ENCODE data around the gene GNAZ. TPM values are rescaled to one million over a fixed set of nuclear protein-coding genes. Genes with fewer than 3 reads are reported as not detected.

GNAZ gene
- total RNA-seq, 1 donor from 2014 or later = 13.7 TPM

- no peak overlapping the region for H3K27ac ChIP-seq
Observed at GRCh38 chr22:23124611-23125511, 54.5 kb downstream of the GNAZ start.

DNA sequence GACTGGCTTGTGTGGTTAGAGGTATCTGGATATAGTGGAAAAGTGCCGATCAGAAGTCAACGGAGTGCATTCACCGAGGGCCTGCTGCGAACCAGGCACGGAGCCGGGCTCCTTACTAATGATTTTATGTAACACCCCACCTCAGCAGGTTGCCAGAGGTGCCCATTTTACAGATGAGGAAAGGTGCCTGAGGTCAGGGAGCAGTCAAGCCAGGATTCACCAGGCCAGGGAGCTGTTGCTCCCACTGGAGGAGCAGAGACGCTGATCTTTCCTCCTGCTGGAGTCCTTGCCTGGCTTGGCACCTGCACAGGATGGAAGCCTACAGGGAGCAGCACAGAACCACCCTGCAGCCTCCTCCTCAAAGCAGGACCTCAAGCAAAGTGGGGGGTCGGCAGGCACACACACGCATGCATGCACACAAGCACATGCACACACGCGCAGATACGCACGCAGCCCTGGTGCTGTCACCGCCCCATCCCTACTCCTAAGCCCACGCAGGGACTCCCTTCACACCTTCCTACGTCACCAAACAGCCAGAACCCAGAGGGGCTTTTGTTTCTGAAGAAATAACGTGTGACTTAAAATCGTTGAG is 55.3 kb downstream of the GNAZ start:
- H3K9me3 ChIP-seq = no peaks in the 10 kb centered on the region
- no peak overlapping the region for H3K27ac ChIP-seq
- intact Hi-C loops (cut with DNase I) = loop anchor here (5.0 kb wide), 1 partner anchor 278 kb away; no protein-coding TSS in a partner anchor
- no peak for DNase-seq (ENCODE audit: low spot score in 2 of 2)
- no peak overlapping the region for H3K4me3 ChIP-seq
- no peaks in the 10 kb centered on the region for H3K27me3 ChIP-seq
- no peaks in the 10 kb centered on the region for H3K36me3 ChIP-seq
- TF ChIP-seq CTCF (IDR thresholded peaks at IDR 0.05) = no peak
- H3K4me1 ChIP-seq = no peaks in the 10 kb centered on the region

More at GRCh38 chr22:23124611-23125511, 54.5 kb downstream of the GNAZ start:
- Histone ChIP-seq H3K4me1 (no peaks in the 10 kb centered on the region), H3K36me3 (no peaks in the 10 kb centered on the region), H3K9me3 (no peaks in the 10 kb centered on the region), H3K4me3 (no peak overlapping the region), H3K27me3 (no peaks in the 10 kb centered on the region)
- intact Hi-C loops (cut with DNase I) = loop anchor here (5.0 kb wide), 1 partner anchor 278 kb away; no protein-coding TSS in a partner anchor
- TF ChIP-seq CTCF (IDR thresholded peaks at IDR 0.05) = no peak
- no peak for DNase-seq (ENCODE audit: low spot score in 2 of 2)

DNA sequence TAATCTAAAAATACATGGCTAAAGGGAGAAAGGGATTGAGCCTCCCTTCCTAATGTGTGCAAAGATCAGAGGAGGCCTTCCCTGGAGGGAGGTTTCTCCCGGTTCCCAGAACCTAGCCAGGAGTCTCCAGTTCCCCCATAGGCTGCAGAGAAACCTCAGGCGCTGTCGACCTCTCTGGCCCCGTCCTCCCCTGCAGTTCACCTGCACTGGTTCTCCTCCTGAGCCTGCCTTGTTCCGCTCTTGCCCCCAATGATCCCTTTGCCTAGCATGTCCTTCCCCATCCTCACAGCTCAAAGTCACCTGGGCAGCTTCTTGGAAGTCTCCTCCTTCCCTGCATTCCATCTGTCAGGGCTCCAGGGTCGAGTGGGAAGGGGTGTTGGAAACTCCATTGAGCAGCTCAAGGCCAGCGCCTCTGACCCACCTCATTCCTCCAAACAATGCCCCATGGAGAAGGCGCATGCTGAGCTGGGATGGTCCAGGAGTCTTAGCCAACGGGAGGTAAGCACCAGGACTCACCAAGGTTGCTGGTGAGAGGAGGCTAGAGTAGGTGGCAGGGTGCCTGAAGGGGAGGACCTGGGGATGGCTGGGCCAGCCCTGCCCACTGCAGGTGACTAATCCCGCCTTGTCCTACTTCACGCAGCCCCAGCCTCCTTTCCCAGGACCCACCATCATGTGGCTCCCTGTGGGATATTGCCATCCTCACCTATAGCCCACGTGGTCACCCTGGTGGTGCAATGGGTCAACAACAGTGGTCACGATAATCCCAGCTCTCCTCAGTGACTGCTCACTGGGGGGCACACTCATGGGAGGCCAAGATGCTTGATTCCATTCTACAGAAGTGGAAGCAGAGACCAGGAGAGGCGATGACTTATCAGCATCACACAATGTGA is 56.1 kb downstream of the GNAZ start:
- no peaks in the 10 kb centered on the region for H3K4me1 ChIP-seq
- TF ChIP-seq CTCF (IDR thresholded peaks at IDR 0.05) = no peak
- no peaks in the 10 kb centered on the region for H3K9me3 ChIP-seq
- DNase-seq (ENCODE audit: low spot score in 2 of 2) = no peak
- no peaks in the 10 kb centered on the region for H3K36me3 ChIP-seq
- no peaks in the 10 kb centered on the region for H3K27me3 ChIP-seq
- intact Hi-C loops (cut with DNase I) = loop anchor here (5.0 kb wide), 1 partner anchor 279 kb away; no protein-coding TSS in a partner anchor
- no peak overlapping the region for H3K4me3 ChIP-seq
- H3K27ac ChIP-seq = no peak overlapping the region

GRCh38 chr22:23127055-23127756 is 56.9 kb downstream of the GNAZ start:
- H3K27me3 ChIP-seq = no peaks in the 10 kb centered on the region
- intact Hi-C loops (cut with DNase I) = loop anchor here (5.0 kb wide), 1 partner anchor 280 kb away; no protein-coding TSS in a partner anchor
- no peak overlapping the region for H3K27ac ChIP-seq
- no peak for TF ChIP-seq CTCF (IDR thresholded peaks at IDR 0.05)
- DNase-seq (ENCODE audit: low spot score in 2 of 2) = no peak
- H3K4me1 ChIP-seq = no peaks in the 10 kb centered on the region
- H3K36me3 ChIP-seq = no peaks in the 10 kb centered on the region
- H3K4me3 ChIP-seq = no peak overlapping the region
- H3K9me3 ChIP-seq = no peaks in the 10 kb centered on the region

DNA sequence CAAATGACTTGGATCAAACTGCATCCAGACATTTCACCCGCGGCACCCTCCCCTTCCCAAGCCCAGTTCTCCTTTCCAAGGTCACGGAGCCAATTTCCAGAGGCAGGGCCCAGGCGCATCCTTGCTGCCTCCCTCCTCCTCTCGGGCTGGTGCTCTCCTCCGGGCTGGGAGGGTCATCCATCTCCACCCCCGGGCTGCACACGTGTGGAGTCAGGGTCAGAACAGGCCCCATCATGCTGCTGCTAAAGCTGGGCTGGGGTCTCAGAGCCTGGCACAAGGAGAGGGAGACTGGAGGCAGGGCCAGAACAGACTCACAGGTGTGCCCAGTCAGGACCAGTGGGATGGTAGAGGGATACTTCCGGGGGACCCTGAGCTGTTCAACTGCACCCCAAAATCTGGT is 57.5 kb downstream of the GNAZ start:
- Histone ChIP-seq H3K36me3 (no peaks in the 10 kb centered on the region), H3K4me1 (no peaks in the 10 kb centered on the region), H3K27ac (no peak overlapping the region), H3K4me3 (no peak overlapping the region), H3K27me3 (no peaks in the 10 kb centered on the region), H3K9me3 (no peaks in the 10 kb centered on the region)
- no peak for DNase-seq (ENCODE audit: low spot score in 2 of 2)
- TF ChIP-seq CTCF (IDR thresholded peaks at IDR 0.05) = no peak
- intact Hi-C loops (cut with DNase I) = loop anchor here (1.0 to 5.0 kb wide), 2 partner anchors 168 to 280 kb away; no protein-coding TSS in a partner anchor

Data from ascending aorta (tissue), 2 donors.